Regular cardiac myocyte (primary cell): ENCODE measurements around the gene FOXJ1. TPM values are rescaled to one million over a fixed set of nuclear protein-coding genes. Genes with fewer than 3 reads are reported as not detected.

ENCODE experiments used
- total RNA-seq: library from RNA; depleted of rRNA; stranded (reverse); fragments of >200 nt; gene quantifications from 2 replicates; pipeline ENCODE4 v1.2.3, GENCODE V29; 2014

FOXJ1 gene, protein sequence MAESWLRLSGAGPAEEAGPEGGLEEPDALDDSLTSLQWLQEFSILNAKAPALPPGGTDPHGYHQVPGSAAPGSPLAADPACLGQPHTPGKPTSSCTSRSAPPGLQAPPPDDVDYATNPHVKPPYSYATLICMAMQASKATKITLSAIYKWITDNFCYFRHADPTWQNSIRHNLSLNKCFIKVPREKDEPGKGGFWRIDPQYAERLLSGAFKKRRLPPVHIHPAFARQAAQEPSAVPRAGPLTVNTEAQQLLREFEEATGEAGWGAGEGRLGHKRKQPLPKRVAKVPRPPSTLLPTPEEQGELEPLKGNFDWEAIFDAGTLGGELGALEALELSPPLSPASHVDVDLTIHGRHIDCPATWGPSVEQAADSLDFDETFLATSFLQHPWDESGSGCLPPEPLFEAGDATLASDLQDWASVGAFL
- total RNA-seq: not detected in 2 replicates

DNA sequence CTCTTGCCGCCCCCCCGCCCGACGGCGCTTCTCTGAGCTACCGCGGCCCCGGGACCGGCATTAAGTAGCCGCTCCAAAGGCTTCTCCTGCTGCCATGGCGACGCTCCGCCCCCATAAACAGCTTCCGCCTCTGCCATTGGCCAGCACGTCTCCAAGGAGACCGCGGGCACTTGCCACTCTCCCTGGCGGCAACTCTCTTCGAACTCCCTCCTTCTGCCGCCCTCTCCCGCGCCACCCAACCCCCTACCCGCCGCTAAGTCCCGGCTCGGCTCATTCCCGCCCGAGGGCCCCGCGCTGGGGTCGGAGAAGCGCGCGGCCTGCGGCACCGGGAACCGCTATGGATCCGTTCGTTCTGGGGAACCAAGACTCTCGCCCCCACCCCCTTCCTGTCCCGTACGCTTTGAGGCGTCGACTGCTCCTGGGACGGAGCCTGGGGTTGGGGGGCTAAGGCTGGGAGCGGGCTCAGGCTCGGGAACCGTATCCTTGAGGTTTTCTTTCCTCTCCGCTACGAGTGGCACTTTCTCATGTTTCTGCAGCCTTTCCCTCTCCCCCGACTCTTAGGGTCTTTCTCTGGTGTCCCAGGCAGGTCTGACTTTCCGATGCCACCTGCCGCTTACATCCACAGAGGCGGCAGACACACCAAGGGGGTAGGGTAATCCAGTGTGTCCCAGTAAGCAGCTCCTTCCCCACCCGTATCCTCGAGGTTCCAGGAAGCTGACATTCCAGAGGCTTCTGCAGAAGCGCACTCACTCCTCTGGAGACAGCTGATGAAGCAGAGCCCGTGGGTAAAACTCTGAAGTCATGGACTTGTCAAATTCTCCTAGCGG is at the start of gene FOXJ1:
Gene FOXJ1, minus strand, starts transcription at position 34 of the 827 bp plus-strand sequence. CDS start 850 bp downstream, outside the sequence.

DNA sequence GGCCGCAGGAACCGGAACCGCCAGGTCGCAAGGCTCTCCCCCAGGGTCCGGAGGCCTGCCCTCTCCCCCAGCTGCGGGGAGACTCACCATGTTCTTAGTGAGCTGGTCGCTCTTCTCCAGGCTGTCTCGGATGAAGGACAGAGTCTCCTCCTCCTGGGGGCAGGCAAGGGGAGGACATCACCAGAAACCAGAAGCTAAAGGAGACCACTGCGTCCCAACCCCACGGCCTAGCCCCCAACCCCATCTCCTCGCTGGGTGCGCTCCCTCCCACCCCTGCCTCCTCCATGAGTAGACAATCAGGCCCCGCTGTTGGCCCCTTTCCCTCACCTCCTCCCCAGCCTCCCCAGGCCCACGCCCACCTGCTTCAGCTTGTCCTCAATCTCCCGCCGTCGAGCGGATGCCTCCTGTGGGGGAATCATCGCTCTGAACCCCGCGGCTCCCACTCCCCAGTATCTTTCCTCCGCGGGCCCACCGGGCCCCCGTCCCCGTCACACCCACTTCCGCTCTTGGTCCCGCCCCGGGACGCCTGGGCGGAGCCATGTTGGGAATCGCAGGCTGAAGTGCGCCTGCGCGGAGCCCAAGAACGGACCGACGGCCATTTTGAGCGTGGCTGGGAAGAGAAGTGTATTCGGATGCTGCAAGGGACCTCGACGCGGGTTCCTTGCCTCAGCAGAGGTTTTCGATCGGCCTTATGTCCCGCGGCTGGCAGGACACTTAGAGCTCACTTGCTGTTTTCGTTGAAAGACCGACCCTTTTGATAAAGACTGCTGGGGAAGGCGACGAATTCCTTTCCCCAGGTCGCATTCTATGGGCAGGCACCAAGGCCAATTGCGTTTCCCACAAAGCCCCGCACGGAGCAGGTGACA is 37.5 kb downstream of the FOXJ1 start, which contains the start of gene EXOC7:
Gene EXOC7, minus strand, starts transcription at position 514 of the 866 bp plus-strand sequence. Its CDS starts 95 bp downstream, at position 419.

Other genes starting within 250 kb of the FOXJ1 start
- 13.5 and 17.6 TPM in 2 replicates for gene TRIM65, start 244.3 kb downstream of the FOXJ1 start, total RNA-seq
- 25.9 and 28.2 TPM in 2 replicates for gene MRPL38, start 236.4 kb downstream of the FOXJ1 start, total RNA-seq
- gene FBF1, start 200.2 kb downstream of the FOXJ1 start, total RNA-seq: 15.0 and 21.7 TPM in 2 replicates
- 52.4 and 54.8 TPM in 2 replicates for gene ACOX1, start 162.1 kb downstream of the FOXJ1 start, total RNA-seq
- 8.2 and 8.6 TPM in 2 replicates for gene TEN1, start 162.0 kb downstream of the FOXJ1 start, total RNA-seq
- gene CDK3, start 140.4 kb downstream of the FOXJ1 start, total RNA-seq: 0.28 and 0.38 TPM in 2 replicates
- gene EVPL, start 113.9 kb downstream of the FOXJ1 start, total RNA-seq: under 0.01 TPM in 2 replicates
- gene SRP68, start 68.7 kb downstream of the FOXJ1 start, total RNA-seq: 25.1 and 42.2 TPM in 2 replicates
- gene GALR2, start 66.5 kb downstream of the FOXJ1 start, total RNA-seq: under 0.01 TPM in 1 of 2 replicates, not detected in the other
- gene ZACN, start 62.1 kb downstream of the FOXJ1 start, total RNA-seq: not detected in 2 replicates
- gene EXOC7, start 37.5 kb downstream of the FOXJ1 start, total RNA-seq: 82.9 and 87.0 TPM in 2 replicates
- gene RNF157, start 99.2 kb upstream of the FOXJ1 start, total RNA-seq: under 0.01 TPM in 2 replicates
- gene UBALD2, start 124.1 kb upstream of the FOXJ1 start, total RNA-seq: 1.7 and 2.9 TPM in 2 replicates
- 2.7 and 2.8 TPM in 2 replicates for gene QRICH2, start 167.0 kb upstream of the FOXJ1 start, total RNA-seq
- gene PRPSAP1, start 212.7 kb upstream of the FOXJ1 start, total RNA-seq: 29.9 and 39.1 TPM in 2 replicates
- gene SPHK1, start 243.4 kb upstream of the FOXJ1 start, total RNA-seq: 63.7 and 160 TPM in 2 replicates